Panc1 (cell line): ENCODE data around the gene PPDPF.

ENCODE experiments used
- CTCF ChIP-seq: fragments of 450-650 bp; IDR thresholded peaks from 2 replicates; pipeline ENCODE4 v1.5.1; 2017; ENCODE audit warnings: mild to moderate bottlenecking
- POLR2AphosphoS5 ChIP-seq: IDR thresholded peaks from 2 replicates; pipeline ENCODE4 v1.6.1; 2012; ENCODE audit warnings: mild to moderate bottlenecking, low read depth, low read length, moderate library complexity
- REST ChIP-seq, 2 experiments: IDR thresholded peaks; 2 replicates each; pipeline ENCODE4 v1.6.1; 2011 to 2012; ENCODE audit warnings: low read depth in 2 of 2, control low read depth in 1 of 2, low read length in 1 of 2, mild to moderate bottlenecking in 1 of 2, moderate library complexity in 1 of 2; ENCODE audit not compliant: insufficient read depth in 1 of 2
- SIN3A ChIP-seq: IDR thresholded peaks from 2 replicates; pipeline ENCODE4 v1.6.1; 2012; ENCODE audit warnings: low read depth, mild to moderate bottlenecking, low read length, moderate library complexity, borderline replicate concordance; ENCODE audit not compliant: insufficient read depth
- TCF7L2 ChIP-seq: IDR thresholded peaks from 2 replicates; pipeline ENCODE4 v1.6.1; 2011; ENCODE audit warnings: mild to moderate bottlenecking, low read depth, low read length, inconsistent platforms

GRCh38 chr20:63533388-63533787 lies 12.8 kb downstream of the PPDPF start:
- TF ChIP-seq CTCF (no peak), REST (IDR thresholded peaks at IDR 0.05; ENCODE audit: insufficient read depth in 1 of 2, low read depth in 2 of 2, low read length in 1 of 2) (no peak), POLR2AphosphoS5 (no peak), TCF7L2 (no peak), SIN3A (no peak)
